B cell (primary cell): ENCODE results near the gene RPP30.

Source experiments
- CTCF ChIP-seq: fragments of 200-600 bp; IDR thresholded peaks from one replicate; pipeline ENCODE4 v1.8.0; 2022; ENCODE audit warnings: antibody characterized with exemption, mild to moderate bottlenecking
- EZH2 ChIP-seq: IDR thresholded peaks from 2 replicates; pipeline ENCODE4 v1.6.1; 2012; ENCODE audit warnings: borderline replicate concordance, low read depth, mild to moderate bottlenecking, moderate library complexity, low read length; ENCODE audit not compliant: insufficient read depth, poor library complexity, severe bottlenecking

GRCh38 chr10:90920986-90921666 lies 49.4 kb downstream of the RPP30 start, which contains the start of gene ANKRD1:
- TF ChIP-seq CTCF (no peak), EZH2 (no peak)
